ENCODE measurements around the gene NEK9.

NEK9 gene

DNA sequence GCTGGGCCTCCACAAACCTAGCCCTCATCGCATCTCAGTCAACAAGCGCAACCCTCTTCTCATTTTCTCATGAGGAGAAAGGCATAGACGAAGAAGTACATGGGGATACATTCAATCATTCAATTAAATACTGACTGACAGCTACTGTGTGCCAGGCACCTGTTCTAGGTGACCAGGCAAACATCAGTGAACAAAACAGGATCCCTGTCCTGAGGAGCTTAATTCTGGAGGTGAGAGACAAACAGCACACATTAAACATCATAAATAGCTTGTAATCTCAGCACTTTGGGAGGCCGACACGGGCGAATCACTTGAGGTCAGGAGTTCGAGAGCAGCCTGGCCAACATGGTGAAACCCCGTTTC lies 62.7 kb downstream of the NEK9 start:
- no peak for DNase-seq (ENCODE audit: low read depth)

DNA sequence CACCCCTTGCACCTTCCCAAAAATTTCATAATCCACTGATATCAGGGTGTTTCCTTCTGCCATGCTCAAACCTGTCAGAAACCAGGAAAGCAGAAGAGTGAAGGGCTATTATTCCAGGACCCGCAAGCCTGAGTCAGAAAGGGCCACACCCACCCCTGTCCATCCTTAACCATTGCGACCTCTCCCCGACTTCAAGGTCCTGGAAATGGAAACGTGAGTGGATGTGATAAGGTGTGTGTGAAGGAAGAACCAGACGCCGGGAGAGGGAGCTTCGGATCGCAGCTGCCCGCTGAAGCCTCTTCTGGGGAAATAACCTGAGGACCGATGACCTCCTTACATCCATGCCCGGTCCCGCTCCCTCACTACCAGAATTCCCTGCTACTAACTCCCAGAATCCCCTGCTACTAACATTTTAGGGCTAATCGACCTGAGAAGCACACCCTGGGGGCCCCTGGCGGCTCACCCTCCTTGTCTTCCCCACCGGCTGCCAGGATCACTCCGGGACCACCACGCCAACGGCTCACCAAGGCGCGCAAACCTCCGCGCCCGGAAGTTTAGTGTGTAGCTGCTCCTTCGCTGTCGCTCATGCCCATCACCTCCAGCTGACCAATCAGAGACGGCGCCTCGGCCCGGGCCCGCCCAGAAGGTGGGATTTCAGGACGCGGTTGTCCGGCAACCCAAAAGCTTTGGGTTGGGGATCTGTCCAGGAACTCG lies 63.2 kb downstream of the NEK9 start, which contains the start of gene ACYP1:
Gene ACYP1 (minus strand): TSS at position 534 of the 714 bp plus-strand sequence. CDS start 471 bp downstream, at position 63.
- peak; percentile 85 for DNase-seq (ENCODE audit: low read depth)

- no peak for DNase-seq (ENCODE audit: low read depth)
Measured at GRCh38 chr14:75063013-75063412, 63.8 kb downstream of the NEK9 start.

- no peak for DNase-seq (ENCODE audit: low read depth)
Measured at GRCh38 chr14:75060420-75060819, 66.4 kb downstream of the NEK9 start.

DNA sequence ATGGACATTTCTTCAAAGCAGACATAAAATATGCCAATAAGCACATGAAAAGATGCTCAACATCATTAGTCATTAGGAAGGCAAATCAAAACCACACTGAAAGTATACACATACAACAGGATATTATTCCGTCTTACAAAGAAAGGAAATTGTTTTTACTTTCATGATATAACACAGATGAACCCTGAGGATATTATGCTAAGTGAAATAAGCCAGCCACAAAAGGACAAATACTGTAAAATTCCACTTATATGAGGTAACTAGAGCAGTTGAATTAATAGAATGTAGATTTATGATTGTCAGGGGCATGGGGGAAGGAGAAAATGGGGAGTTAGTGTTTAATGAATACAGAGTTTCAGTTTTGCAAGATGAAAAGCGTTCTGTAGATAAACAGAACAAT lies 67.2 kb downstream of the NEK9 start:
- no peak for DNase-seq (ENCODE audit: low read depth)

GRCh38 chr14:75054421-75054820 lies 72.4 kb downstream of the NEK9 start:
- DNase-seq (ENCODE audit: low read depth), result no peak

DNA sequence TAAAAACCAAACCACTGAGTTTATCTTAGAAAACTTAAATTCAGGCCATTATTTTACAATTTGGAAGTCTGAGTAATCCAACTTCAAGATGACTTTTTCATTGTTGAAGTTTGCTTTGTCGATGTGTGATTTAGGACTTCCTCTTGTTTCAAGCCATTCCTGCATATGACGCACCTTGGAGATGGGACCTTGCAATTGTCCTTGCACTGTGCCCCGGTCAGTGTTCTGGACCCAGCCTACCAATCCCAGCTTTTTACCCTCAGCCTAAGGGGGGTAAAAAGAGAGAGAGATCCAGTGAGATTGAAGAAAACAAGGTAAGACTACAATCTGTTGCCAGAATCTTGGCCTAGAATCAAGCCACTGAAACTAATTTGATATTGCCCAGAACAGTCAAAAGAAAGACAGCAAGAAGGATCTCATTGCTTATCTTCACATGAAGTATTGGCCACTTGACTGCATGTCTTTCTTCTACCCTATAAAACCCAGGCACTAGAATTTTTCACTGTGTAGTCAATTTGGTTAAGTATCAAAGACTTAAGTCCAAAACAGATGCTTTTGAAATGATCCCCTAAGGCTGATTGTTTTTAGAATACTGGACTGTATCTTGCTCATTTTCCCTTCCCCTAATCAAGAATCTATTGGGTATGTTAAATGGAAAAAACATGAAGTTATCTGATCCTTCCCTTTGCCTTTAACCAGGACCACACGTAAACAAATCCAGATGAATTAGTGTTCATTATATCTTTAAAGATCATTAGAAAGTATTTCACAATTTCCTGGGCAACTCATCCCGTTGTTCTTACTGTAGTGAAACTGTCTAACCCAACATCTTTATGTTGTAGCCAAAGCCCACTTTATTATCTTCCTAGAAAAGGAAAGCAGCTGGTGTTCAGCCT lies 73.2 kb downstream of the NEK9 start:
- no peak for DNase-seq (ENCODE audit: low read depth)

DNA sequence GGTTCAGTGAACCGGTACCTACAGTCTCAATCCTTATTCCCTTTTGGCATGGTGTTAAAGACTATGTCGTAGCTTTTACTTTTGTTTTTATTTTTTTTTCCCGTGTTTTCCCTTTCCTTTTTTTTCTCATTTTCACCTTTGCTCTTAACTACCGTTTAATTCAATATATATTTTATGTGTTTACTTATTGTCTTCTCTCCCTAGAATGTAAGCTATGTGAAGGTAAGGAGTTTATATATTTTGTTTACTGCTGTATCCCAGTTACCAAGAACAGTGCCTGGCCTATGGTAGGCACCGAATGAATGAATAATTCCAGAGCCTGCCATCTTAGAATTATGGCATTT lies 75.3 kb downstream of the NEK9 start:
- DNase-seq (ENCODE audit: low read depth), result no peak

GRCh38 chr14:75050852-75051555 lies 75.8 kb downstream of the NEK9 start, which contains the start of gene MLH3:
Gene MLH3, minus strand, starts transcription at chr14:75051467. Its CDS starts 1,812 bp downstream, at chr14:75049655.
- DNase-seq (ENCODE audit: low read depth), result peak; percentile 70

DNA sequence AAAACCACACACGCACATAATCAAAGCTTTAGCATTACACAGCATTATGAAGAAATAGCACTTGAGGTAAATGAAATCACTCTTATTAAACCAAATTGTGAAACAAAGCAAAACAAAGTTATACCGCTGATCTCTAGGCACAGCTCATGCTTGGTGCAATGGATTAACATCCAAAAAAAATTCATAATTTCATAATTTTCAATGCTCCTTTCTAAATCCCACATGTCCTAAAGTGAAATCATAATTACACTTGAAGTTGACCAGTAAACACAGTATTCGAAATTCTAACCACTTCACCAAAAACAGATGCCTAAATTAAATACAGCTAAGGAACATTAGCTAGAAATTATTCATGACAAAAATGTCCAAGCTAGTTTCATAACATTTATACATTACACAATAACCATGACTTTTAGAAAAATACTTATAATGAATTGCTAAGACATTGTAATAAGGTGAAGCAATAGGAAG lies 77.1 kb downstream of the NEK9 start:
- DNase-seq (ENCODE audit: low read depth), result no peak

GRCh38 chr14:75049136-75049535 lies 77.7 kb downstream of the NEK9 start:
- no peak for DNase-seq (ENCODE audit: low read depth)

- DNase-seq (ENCODE audit: low read depth), result no peak
Measured at GRCh38 chr14:75048101-75048500, 78.7 kb downstream of the NEK9 start.

- DNase-seq (ENCODE audit: low read depth), result no peak
Measured at GRCh38 chr14:75047506-75047905, 79.3 kb downstream of the NEK9 start.

- no peak for DNase-seq (ENCODE audit: low read depth)
Measured at GRCh38 chr14:75046899-75047298, 79.9 kb downstream of the NEK9 start.

DNA sequence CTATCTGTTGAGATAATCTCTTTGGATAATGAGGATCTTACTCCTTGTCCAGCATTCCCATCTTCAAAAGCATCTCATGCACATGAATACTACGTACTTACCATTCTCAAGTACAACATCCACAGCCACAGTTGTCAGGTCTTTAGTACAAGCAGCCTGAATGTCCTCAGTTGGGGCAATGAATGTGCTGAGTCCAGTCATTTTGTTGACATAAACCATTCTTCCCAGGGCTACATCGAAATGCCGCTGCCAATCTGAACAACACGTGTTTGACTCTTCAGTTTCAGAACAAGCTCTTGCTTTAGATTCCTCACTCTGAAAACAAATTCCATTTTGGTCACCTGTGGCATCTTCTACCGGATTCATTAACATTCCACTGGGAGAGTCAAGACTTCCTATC lies 80.6 kb downstream of the NEK9 start:
- no peak for DNase-seq (ENCODE audit: low read depth)

- no peak for DNase-seq (ENCODE audit: low read depth)
Measured at GRCh38 chr14:75044752-75045151, 82.1 kb downstream of the NEK9 start.

DNA sequence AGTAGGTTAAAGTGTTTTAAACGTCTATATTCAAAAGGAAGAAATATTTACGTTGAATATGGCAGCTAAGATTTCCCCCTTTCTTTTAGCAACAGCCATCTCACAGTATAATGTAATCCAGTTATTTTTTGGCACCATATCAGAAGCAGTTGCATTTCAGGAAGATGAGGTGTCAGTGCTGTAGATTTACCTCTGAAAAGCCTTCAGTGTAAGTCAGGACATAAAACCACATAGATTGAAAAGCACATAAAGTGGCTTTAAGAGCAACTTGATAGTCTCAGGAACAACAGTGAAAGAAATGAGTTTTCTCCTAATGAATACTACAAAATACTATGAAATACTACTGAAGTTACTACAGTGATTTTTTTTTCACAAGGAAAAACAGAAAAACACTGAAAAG lies 82.5 kb downstream of the NEK9 start:
- DNase-seq (ENCODE audit: low read depth), result no peak

GRCh38 chr14:75042035-75042434 lies 84.8 kb downstream of the NEK9 start:
- no peak for DNase-seq (ENCODE audit: low read depth)

DNA sequence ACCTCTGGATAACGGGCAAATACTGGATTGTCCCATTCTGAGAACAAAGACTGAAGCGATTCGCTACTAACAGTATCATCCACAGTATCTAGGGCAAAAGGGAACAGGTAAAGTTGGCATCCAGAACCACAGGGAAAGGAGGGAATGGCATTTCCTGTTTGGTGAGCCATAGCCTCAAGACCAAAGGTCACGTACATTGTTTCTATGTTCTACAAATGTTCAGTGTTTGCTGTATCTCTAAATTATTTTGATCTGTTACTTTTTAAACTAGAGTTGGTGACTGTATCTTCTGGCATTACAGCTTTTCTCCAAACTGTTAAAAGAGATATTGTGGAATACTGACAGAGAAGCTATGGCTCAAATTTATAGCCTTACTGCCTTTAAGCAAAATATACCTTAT lies 85.2 kb downstream of the NEK9 start:
- DNase-seq (ENCODE audit: low read depth), result no peak

GRCh38 chr14:75040959-75041358 lies 85.9 kb downstream of the NEK9 start:
- no peak for DNase-seq (ENCODE audit: low read depth)

- no peak for DNase-seq (ENCODE audit: low read depth)
Measured at GRCh38 chr14:75040507-75040906, 86.3 kb downstream of the NEK9 start.

DNA sequence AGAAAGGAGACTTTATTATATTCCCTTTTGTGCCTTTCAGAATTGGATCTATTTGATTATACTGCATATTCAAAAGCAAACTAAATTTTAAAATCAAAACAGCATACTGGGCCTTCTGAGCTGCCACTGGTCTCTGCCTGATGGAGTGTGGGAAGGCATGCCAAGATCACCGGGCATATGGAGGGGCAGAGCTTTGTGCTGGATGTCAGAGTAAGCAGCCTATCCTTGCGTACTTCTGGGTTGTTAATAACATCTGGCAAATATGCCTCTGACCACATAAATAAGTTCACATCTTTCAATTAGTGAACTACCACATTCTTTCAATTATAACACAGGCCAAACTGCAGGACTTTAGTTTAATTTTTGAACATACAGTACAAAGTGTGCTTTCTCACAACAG lies 93.9 kb downstream of the NEK9 start:
- DNase-seq (ENCODE audit: low read depth), result no peak

GRCh38 chr14:75030147-75030546 lies 96.7 kb downstream of the NEK9 start:
- no peak for DNase-seq (ENCODE audit: low read depth)

Measured in activated T-helper 9 cell treated with anti-CD3 and anti-CD28 coated beads, Interleukin-2, amount 50 U/mL, for 16 hours (primary cell).